CD14-positive monocyte (primary cell): ENCODE results near the gene RAB40B. TPM values are rescaled to one million over a fixed set of nuclear protein-coding genes. Genes with fewer than 3 reads are reported as not detected.
A peak's percentile ranks its signal among the peaks of the same experiment; 100 is the strongest.

Experiments
- DNase-seq, 3 donors: peaks; one replicate each; pipeline ENCODE4 v3.0.0-alpha.2; 2011 to 2022
- H2AFZ ChIP-seq: 2 replicates; pipeline ENCODE4 v1.6.0; 2012; ENCODE audit warnings: mild to moderate bottlenecking, low read depth, low read length, inconsistent platforms; ENCODE audit not compliant: insufficient read depth, poor library complexity, severe bottlenecking
- H3K27ac ChIP-seq, 2 donors: 1 replicate in 1 of 2; 2 replicates in 1 of 2; pipeline ENCODE4 v1.5.1; 2012 to 2013; ENCODE audit warnings: low read length in 2 of 2, control low read depth in 1 of 2, inconsistent platforms in 1 of 2, low read depth in 1 of 2, mild to moderate bottlenecking in 1 of 2
- H3K27me3 ChIP-seq, 2 donors: one replicate each; pipeline versions ENCODE4 v1.6.0 to v1.6.1; 2011 to 2013; ENCODE audit warnings: low read length in 2 of 2; ENCODE audit not compliant: control insufficient read depth in 2 of 2, insufficient read depth in 2 of 2
- H3K36me3 ChIP-seq, 2 donors: replicated peaks in 1 of 2; 1 replicate in 1 of 2; 2 replicates in 1 of 2; pipeline versions ENCODE4 v1.5.1 to v1.6.1; 2012 to 2013; ENCODE audit warnings: low read length in 2 of 2, control low read depth in 1 of 2, inconsistent platforms in 1 of 2, mild to moderate bottlenecking in 1 of 2; ENCODE audit not compliant: insufficient read depth in 2 of 2, control insufficient read depth in 1 of 2
- H3K4me1 ChIP-seq, 2 donors: 1 replicate in 1 of 2; 2 replicates in 1 of 2; pipeline versions ENCODE4 v1.5.1 to v1.6.1; 2012 to 2013; ENCODE audit warnings: low read length in 2 of 2, control low read depth in 1 of 2, inconsistent platforms in 1 of 2, mild to moderate bottlenecking in 1 of 2, moderate library complexity in 1 of 2; ENCODE audit not compliant: insufficient read depth in 2 of 2, control insufficient read depth in 1 of 2
- H3K4me2 ChIP-seq: replicated peaks from 2 replicates; pipeline ENCODE3; 2012; ENCODE audit warnings: low read length, moderate library complexity, mild to moderate bottlenecking; ENCODE audit not compliant: poor library complexity, severe bottlenecking; ENCODE audit errors: extremely low read depth
- H3K4me3 ChIP-seq, 3 experiments: fragments of 200-600 bp in 1 of 3; sonication (generic) in 1 of 3; replicated peaks in 1 of 3; 1 replicate in 2 of 3; 2 replicates in 1 of 3; pipeline ENCODE4 v1.5.1; 2011 to 2013; ENCODE audit warnings: low read length in 3 of 3, mild to moderate bottlenecking in 3 of 3, control low read depth in 2 of 3, low read depth in 2 of 3, inconsistent platforms in 1 of 3, moderate library complexity in 1 of 3
- H3K79me2 ChIP-seq: 2 replicates; pipeline ENCODE4 v1.6.0; 2012; ENCODE audit warnings: mild to moderate bottlenecking, control low read depth, inconsistent platforms, low read length, moderate library complexity; ENCODE audit not compliant: insufficient read depth
- H3K9ac ChIP-seq: 2 replicates; pipeline ENCODE4 v1.6.0; 2017; ENCODE audit warnings: low read length, mild to moderate bottlenecking; ENCODE audit not compliant: insufficient read depth, poor library complexity, severe bottlenecking
- H3K9me3 ChIP-seq, 2 donors: replicated peaks in 1 of 2; 1 replicate in 1 of 2; 2 replicates in 1 of 2; pipeline versions ENCODE4 v1.5.1 to v1.6.1; 2012 to 2013; ENCODE audit warnings: low read length in 2 of 2, control low read depth in 1 of 2; ENCODE audit not compliant: control insufficient read depth in 1 of 2, insufficient read depth in 1 of 2
- H4K20me1 ChIP-seq: 2 replicates; pipeline ENCODE4 v1.6.0; 2012; ENCODE audit warnings: mild to moderate bottlenecking, low read length, control low read depth, moderate library complexity; ENCODE audit not compliant: insufficient read depth
- H3K27ac Mint-ChIP-seq, 7 donors: one replicate each; pipeline ENCODE4 v1.8.0; 2020; ENCODE audit warnings: mild to moderate bottlenecking in 7 of 7, mixed read lengths in 7 of 7, moderate library complexity in 6 of 7, inconsistent platforms in 2 of 7
- H3K27me3 Mint-ChIP-seq, 3 donors: one replicate each; pipeline ENCODE4 v1.8.0; 2021 to 2022; ENCODE audit warnings: low read depth in 3 of 3, mild to moderate bottlenecking in 3 of 3, mixed read lengths in 3 of 3, moderate library complexity in 3 of 3, inconsistent platforms in 1 of 3
- H3K36me3 Mint-ChIP-seq, 2 donors: one replicate each; pipeline ENCODE4 v1.8.0; 2020; ENCODE audit warnings: mixed read lengths in 2 of 2, inconsistent platforms in 1 of 2, mild to moderate bottlenecking in 1 of 2
- H3K4me1 Mint-ChIP-seq: one replicate; pipeline ENCODE4 v1.8.0; 2020; ENCODE audit warnings: mild to moderate bottlenecking, mixed read lengths
- H3K4me3 Mint-ChIP-seq, 2 donors: one replicate each; pipeline ENCODE4 v1.8.0; 2020; ENCODE audit warnings: mild to moderate bottlenecking in 2 of 2, mixed read lengths in 2 of 2, moderate library complexity in 1 of 2
- H3K9me3 Mint-ChIP-seq, 7 donors: one replicate each; pipeline ENCODE4 v1.8.0; 2020 to 2022; ENCODE audit warnings: mixed read lengths in 7 of 7, mild to moderate bottlenecking in 6 of 7, moderate library complexity in 6 of 7, inconsistent platforms in 2 of 7
- WGBS: methylation state at CpG from one replicate; pipeline ENCODE4 v1.1.5; 2013; ENCODE audit warnings: missing lambda C conversion rate; ENCODE audit not compliant: insufficient coverage; 5-methylcytosine and 5-hydroxymethylcytosine counted together
- intact Hi-C, 2 donors: fragments of 100-400 bp; cut with micrococcal nuclease; formaldehyde crosslinking; loops; one replicate each; pipeline versions ENCODE4 v1.15.0 to v1.15.1; 2023
- polyA plus RNA-seq, 3 donors: library from polyadenylated mRNA; depleted of rRNA in 1 of 3; unstranded in 2 of 3; stranded (reverse) in 1 of 3; fragments of 300-500 nt in 2 of 3; fragments of >200 nt in 1 of 3; fragmentation: Illumina TruSeq in 2 of 3; gene quantifications; 1 replicate in 2 of 3; 2 replicates in 1 of 3; pipeline ENCODE4 v1.2.3, GENCODE V29; 2012 to 2021
- TF ChIP-seq, protein P1 (sequence below): fragments of 200-600 bp; IDR thresholded peaks from one replicate; pipeline ENCODE4 v1.8.0; 2022; ENCODE audit warnings: antibody characterized with exemption, mild to moderate bottlenecking

Gene RAB40B
- polyA plus RNA-seq, 3 donors, result 0.75 to 2.2 (median 0.95) TPM

DNA sequence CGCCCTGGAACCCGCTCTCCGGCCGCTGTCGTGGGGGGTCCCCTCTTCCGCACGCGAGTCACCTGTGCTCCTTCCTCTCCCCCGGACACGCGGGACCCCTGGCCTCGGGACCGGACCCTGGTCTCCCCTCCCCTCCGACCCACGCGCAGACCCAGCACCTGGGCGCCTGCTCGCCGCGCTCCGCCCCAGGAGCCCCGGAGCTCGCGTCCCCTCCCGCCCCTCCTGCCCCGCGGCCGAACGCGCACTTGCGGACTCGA, 762 bp downstream of the RAB40B start:
- Mint-ChIP-seq H3K4me3 (peak overlapping the region; percentile 55 to 78), H3K36me3 (peaks cover 0 to 6% of the 10 kb centered on the region in 2 donors), H3K27ac (no peak overlapping the region), H3K4me1 (peaks cover 9% of the 10 kb centered on the region), H3K27me3 (peaks cover 23 to 31% (median 28%) of the 10 kb centered on the region in 3 donors), H3K9me3 (peaks cover 9 to 36% (median 27%) of the 10 kb centered on the region in 7 donors)
- H4K20me1 ChIP-seq, result no peaks in the 10 kb centered on the region
- H3K36me3 ChIP-seq, result no peaks in the 10 kb centered on the region
- intact Hi-C loops, result loop anchor here (2.0 to 10.0 kb wide), 4 partner anchors 49 to 243 kb away; partner anchors contain the start of genes WDR45B (in 2 of the 2), CYBC1 (in 1 of the 2), NARF (in 1 of the 2) and TBCD (in 1 of the 2)
- H3K4me1 ChIP-seq, result peaks cover 13 to 20% of the 10 kb centered on the region in 2 donors
- under 1% methylated on average over 32 of the region's 32 CpGs for WGBS
- peak overlapping the region; percentile 72 for H2AFZ ChIP-seq
- H3K4me2 ChIP-seq, result peak overlapping the region; percentile 74
- H3K27me3 ChIP-seq, result peaks cover 9 to 20% of the 10 kb centered on the region in 2 donors
- DNase-seq, result no peak
- H3K27ac ChIP-seq, result no peak overlapping the region
- no peaks in the 10 kb centered on the region for H3K79me2 ChIP-seq
- H3K9ac ChIP-seq, result peak overlapping the region; percentile 40
- peaks cover 9 to 17% of the 10 kb centered on the region in 2 donors for H3K9me3 ChIP-seq
- peak overlapping the region in 1 of 3 experiments; percentile 65 for H3K4me3 ChIP-seq
- TF ChIP-seq, protein P1, sequence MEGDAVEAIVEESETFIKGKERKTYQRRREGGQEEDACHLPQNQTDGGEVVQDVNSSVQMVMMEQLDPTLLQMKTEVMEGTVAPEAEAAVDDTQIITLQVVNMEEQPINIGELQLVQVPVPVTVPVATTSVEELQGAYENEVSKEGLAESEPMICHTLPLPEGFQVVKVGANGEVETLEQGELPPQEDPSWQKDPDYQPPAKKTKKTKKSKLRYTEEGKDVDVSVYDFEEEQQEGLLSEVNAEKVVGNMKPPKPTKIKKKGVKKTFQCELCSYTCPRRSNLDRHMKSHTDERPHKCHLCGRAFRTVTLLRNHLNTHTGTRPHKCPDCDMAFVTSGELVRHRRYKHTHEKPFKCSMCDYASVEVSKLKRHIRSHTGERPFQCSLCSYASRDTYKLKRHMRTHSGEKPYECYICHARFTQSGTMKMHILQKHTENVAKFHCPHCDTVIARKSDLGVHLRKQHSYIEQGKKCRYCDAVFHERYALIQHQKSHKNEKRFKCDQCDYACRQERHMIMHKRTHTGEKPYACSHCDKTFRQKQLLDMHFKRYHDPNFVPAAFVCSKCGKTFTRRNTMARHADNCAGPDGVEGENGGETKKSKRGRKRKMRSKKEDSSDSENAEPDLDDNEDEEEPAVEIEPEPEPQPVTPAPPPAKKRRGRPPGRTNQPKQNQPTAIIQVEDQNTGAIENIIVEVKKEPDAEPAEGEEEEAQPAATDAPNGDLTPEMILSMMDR, result no peak

DNA sequence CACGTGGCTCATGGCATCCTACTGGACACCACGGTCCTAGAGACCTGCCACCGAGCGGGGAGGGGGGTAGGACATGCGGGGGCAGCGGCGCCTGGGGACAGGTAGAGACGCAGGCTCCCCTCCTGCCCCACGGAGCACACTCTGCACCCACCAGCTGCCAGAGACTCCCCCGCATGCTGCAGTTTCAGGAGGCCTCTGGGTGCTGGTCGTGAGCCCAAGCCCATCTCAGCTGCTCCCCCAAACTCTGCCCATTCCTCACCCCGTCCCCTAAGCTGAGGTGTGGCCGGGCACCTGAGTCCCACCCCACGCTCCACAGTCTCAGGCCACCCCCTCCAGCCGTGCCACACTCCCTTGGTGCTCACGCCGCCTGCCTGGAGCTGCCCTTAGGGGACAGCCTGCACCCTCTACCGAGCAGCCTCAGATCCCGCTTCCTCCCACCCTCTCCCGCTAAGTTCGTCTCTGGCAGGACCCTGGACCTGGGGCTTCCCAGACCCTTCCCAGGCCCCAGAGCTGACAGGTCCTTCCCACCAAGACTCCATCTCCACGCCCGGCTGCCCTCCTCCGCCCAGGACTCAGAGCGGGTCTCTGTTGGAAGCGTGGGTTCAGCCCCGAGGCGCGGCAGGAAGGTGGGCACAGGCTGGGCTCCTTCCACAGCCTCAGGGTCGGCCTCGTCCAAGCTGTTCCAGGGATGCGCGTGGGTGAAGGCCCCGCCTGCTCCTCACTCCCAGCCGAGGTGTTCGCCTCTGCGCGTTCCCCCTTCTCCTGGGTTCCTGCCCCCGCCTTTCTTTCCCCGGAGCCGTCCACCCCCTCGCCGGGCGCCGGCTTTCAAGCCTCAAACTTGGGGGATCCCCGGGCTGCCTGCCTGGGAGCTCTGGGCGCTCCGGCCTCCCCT, 1.3 kb downstream of the RAB40B start:
- Histone ChIP-seq H3K36me3 (no peaks in the 10 kb centered on the region), H3K9me3 (peaks cover 9 to 17% of the 10 kb centered on the region in 2 donors), H3K9ac (no peak overlapping the region), H3K79me2 (no peaks in the 10 kb centered on the region), H3K27ac (no peak overlapping the region), H3K27me3 (peaks cover 9 to 20% of the 10 kb centered on the region in 2 donors), H2AFZ (peak overlapping the region; percentile 72), H3K4me1 (peaks cover 13 to 20% of the 10 kb centered on the region in 2 donors), H3K4me2 (peak overlapping the region; percentile 74), H3K4me3 (peak overlapping the region in 1 of 3 experiments; percentile 65), H4K20me1 (no peaks in the 10 kb centered on the region)
- peak overlapping the region; percentile 55 to 78 for H3K4me3 Mint-ChIP-seq
- peaks cover 23 to 31% (median 28%) of the 10 kb centered on the region in 3 donors for H3K27me3 Mint-ChIP-seq
- H3K4me1 Mint-ChIP-seq, result peaks cover 9% of the 10 kb centered on the region
- WGBS, result 40% methylated on average over 46 of the region's 48 CpGs
- TF ChIP-seq, protein P1, result no peak
- no peak overlapping the region for H3K27ac Mint-ChIP-seq
- peaks cover 9 to 36% (median 27%) of the 10 kb centered on the region in 7 donors for H3K9me3 Mint-ChIP-seq
- H3K36me3 Mint-ChIP-seq, result peaks cover 0 to 6% of the 10 kb centered on the region in 2 donors
- DNase-seq, result no peak
- intact Hi-C loops, result loop anchor here in 1 of 2 donors (5.0 to 10.0 kb wide), 3 partner anchors 50 to 242 kb away; partner anchors contain the start of genes CYBC1, NARF, TBCD and WDR45B
